Measurements from ENCODE around the gene TTC23L.

Gene TTC23L

GRCh38 chr5:34876275-34876674, 37.3 kb downstream of the TTC23L start:
- Histone ChIP-seq H3K4me1 (ENCODE audit: low read length) (no peaks in the 10 kb centered on the region), H3K27me3 (replicated peaks; ENCODE audit: insufficient read depth, low read length) (no peaks in the 10 kb centered on the region), H3K9me2 (replicated peaks; ENCODE audit: insufficient read depth, low read length) (no peaks in the 10 kb centered on the region), H2AFZ (ENCODE audit: low read length) (no peak overlapping the region), H3K4me3 (ENCODE audit: low read length) (no peak overlapping the region), H3K9me3 (replicated peaks; ENCODE audit: insufficient read depth, low read length) (no peaks in the 10 kb centered on the region), H3K4me2 (ENCODE audit: low read depth, low read length) (no peak overlapping the region), H3K9ac (ENCODE audit: low read length) (no peak overlapping the region), H3F3A (ENCODE audit: insufficient read depth, low read length) (no peaks in the 10 kb centered on the region), H3K79me2 (ENCODE audit: low read length) (no peaks in the 10 kb centered on the region), H4K20me1 (ENCODE audit: insufficient read depth, low read length) (no peaks in the 10 kb centered on the region), H3K27ac (ENCODE audit: low read length) (no peak overlapping the region), H3K36me3 (replicated peaks; ENCODE audit: insufficient read depth, low read length) (no peaks in the 10 kb centered on the region)
- TF ChIP-seq EZH2 (optimal IDR thresholded peaks at IDR 0.05; ENCODE audit: low read depth, low read length) = no peak
- no peak for TF ChIP-seq EZH2phosphoT487 (IDR thresholded peaks at IDR 0.05; ENCODE audit: low read length)
- no peak for TF ChIP-seq CTCF (IDR thresholded peaks at IDR 0.05; ENCODE audit: low read length)
- no peak for DNase-seq

GRCh38 chr5:34881246-34881645, 42.3 kb downstream of the TTC23L start:
- Histone ChIP-seq H2AFZ (ENCODE audit: low read length) (no peak overlapping the region), H3K36me3 (replicated peaks; ENCODE audit: insufficient read depth, low read length) (no peaks in the 10 kb centered on the region), H3K9me3 (replicated peaks; ENCODE audit: insufficient read depth, low read length) (no peaks in the 10 kb centered on the region), H3K4me3 (ENCODE audit: low read length) (no peak overlapping the region), H4K20me1 (ENCODE audit: insufficient read depth, low read length) (no peaks in the 10 kb centered on the region), H3K4me1 (ENCODE audit: low read length) (no peaks in the 10 kb centered on the region), H3K4me2 (ENCODE audit: low read depth, low read length) (no peak overlapping the region), H3K27me3 (replicated peaks; ENCODE audit: insufficient read depth, low read length) (no peaks in the 10 kb centered on the region), H3K79me2 (ENCODE audit: low read length) (no peaks in the 10 kb centered on the region), H3K9me2 (replicated peaks; ENCODE audit: insufficient read depth, low read length) (no peaks in the 10 kb centered on the region), H3F3A (ENCODE audit: insufficient read depth, low read length) (no peaks in the 10 kb centered on the region), H3K9ac (ENCODE audit: low read length) (no peak overlapping the region), H3K27ac (ENCODE audit: low read length) (no peak overlapping the region)
- no peak for DNase-seq
- no peak for TF ChIP-seq EZH2phosphoT487 (IDR thresholded peaks at IDR 0.05; ENCODE audit: low read length)
- TF ChIP-seq CTCF (IDR thresholded peaks at IDR 0.05; ENCODE audit: low read length) = no peak
- TF ChIP-seq EZH2 (optimal IDR thresholded peaks at IDR 0.05; ENCODE audit: low read depth, low read length) = no peak

- Histone ChIP-seq H3K79me2 (ENCODE audit: low read length) (no peaks in the 10 kb centered on the region), H3K9me2 (replicated peaks; ENCODE audit: insufficient read depth, low read length) (no peaks in the 10 kb centered on the region), H3K27ac (ENCODE audit: low read length) (no peak overlapping the region), H4K20me1 (ENCODE audit: insufficient read depth, low read length) (no peaks in the 10 kb centered on the region), H3K4me3 (ENCODE audit: low read length) (no peak overlapping the region), H3K4me2 (ENCODE audit: low read depth, low read length) (no peak overlapping the region), H3K9me3 (replicated peaks; ENCODE audit: insufficient read depth, low read length) (no peaks in the 10 kb centered on the region), H3F3A (ENCODE audit: insufficient read depth, low read length) (no peaks in the 10 kb centered on the region), H3K27me3 (replicated peaks; ENCODE audit: insufficient read depth, low read length) (no peaks in the 10 kb centered on the region), H2AFZ (ENCODE audit: low read length) (no peak overlapping the region), H3K4me1 (ENCODE audit: low read length) (no peaks in the 10 kb centered on the region), H3K36me3 (replicated peaks; ENCODE audit: insufficient read depth, low read length) (no peaks in the 10 kb centered on the region), H3K9ac (ENCODE audit: low read length) (no peak overlapping the region)
- no peak for DNase-seq
- TF ChIP-seq EZH2 (optimal IDR thresholded peaks at IDR 0.05; ENCODE audit: low read depth, low read length) = no peak
- no peak for TF ChIP-seq EZH2phosphoT487 (IDR thresholded peaks at IDR 0.05; ENCODE audit: low read length)
- TF ChIP-seq CTCF (IDR thresholded peaks at IDR 0.05; ENCODE audit: low read length) = no peak
Observed at GRCh38 chr5:34886392-34887119, 47.6 kb downstream of the TTC23L start.

Data from MM.1S (cell line).